ENCODE measurements around the gene CYP2B6. TPM values are rescaled to one million over a fixed set of nuclear protein-coding genes. Genes with fewer than 3 reads are reported as not detected.
"Not testable (repeated sequence)": the region's sequence is repeated elsewhere in the genome, so short reads cannot be mapped to it uniquely, and the experiment has no call there.

CYP2B6 gene
- total and polyA plus RNA-seq, 10 of the 15 experiments (the other 5 are each of a cell fraction or from before 2014, with no cell fraction given): 0.23 to 0.86 TPM; not detected in 8

DNA sequence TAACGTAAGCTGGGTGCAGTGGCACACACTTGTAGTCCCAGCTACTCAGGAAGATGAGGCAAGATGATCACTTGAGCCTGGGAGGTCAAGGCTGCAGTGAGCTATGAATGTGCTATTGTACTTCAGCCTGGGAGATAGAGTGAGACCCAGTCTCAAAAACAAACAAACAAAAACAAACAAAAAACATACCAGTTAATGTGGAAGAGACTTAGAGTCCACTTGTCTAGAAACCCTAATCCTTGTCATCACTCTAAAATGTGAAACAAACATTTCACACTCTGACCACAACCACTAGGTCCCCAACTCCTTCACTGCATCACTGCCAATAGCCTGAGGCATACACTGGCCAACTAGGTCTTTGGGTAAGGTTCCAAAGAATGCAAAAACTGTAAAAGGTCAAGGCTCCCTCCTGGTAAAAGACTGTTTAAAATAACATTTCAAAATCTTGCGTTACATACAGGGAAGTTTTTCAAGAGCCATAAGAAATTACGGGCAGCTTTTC is 28.6 kb upstream of the CYP2B6 start (continued):
- TF ChIP-seq, protein P1, sequence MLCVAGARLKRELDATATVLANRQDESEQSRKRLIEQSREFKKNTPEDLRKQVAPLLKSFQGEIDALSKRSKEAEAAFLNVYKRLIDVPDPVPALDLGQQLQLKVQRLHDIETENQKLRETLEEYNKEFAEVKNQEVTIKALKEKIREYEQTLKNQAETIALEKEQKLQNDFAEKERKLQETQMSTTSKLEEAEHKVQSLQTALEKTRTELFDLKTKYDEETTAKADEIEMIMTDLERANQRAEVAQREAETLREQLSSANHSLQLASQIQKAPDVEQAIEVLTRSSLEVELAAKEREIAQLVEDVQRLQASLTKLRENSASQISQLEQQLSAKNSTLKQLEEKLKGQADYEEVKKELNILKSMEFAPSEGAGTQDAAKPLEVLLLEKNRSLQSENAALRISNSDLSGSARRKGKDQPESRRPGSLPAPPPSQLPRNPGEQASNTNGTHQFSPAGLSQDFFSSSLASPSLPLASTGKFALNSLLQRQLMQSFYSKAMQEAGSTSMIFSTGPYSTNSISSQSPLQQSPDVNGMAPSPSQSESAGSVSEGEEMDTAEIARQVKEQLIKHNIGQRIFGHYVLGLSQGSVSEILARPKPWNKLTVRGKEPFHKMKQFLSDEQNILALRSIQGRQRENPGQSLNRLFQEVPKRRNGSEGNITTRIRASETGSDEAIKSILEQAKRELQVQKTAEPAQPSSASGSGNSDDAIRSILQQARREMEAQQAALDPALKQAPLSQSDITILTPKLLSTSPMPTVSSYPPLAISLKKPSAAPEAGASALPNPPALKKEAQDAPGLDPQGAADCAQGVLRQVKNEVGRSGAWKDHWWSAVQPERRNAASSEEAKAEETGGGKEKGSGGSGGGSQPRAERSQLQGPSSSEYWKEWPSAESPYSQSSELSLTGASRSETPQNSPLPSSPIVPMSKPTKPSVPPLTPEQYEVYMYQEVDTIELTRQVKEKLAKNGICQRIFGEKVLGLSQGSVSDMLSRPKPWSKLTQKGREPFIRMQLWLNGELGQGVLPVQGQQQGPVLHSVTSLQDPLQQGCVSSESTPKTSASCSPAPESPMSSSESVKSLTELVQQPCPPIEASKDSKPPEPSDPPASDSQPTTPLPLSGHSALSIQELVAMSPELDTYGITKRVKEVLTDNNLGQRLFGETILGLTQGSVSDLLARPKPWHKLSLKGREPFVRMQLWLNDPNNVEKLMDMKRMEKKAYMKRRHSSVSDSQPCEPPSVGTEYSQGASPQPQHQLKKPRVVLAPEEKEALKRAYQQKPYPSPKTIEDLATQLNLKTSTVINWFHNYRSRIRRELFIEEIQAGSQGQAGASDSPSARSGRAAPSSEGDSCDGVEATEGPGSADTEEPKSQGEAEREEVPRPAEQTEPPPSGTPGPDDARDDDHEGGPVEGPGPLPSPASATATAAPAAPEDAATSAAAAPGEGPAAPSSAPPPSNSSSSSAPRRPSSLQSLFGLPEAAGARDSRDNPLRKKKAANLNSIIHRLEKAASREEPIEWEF (IDR thresholded peaks at IDR 0.05; ENCODE audit: insufficient replicate concordance, low read depth, low read length): no peak

DNA sequence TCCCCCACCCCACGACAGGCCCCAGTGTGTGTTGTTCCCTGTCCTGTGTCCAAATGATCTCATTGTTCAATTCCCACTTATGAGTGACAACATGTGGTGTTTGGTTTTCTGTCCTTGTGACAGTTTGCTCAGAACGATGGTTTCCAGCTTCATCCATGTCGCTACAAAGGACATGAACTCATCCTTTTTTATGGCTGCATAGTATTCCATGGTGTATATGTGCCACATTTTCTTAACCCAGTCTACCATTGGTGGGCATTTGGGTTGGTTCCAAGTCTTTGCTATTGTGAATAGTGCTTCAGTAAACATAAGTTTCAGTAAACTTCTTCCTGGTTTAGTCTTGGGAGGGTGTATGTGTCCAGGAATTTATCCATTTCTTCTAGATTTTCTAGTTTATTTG is 26.7 kb upstream of the CYP2B6 start:
- RAD21 ChIA-PET (ENCODE audit: unreplicated experiment); DNase-seq (ENCODE audit: low read depth, low spot score); H3K27ac ChIP-seq (ENCODE audit: control insufficient read depth, insufficient read depth); H3K9ac ChIP-seq (ENCODE audit: control insufficient read depth, insufficient read depth, low read length); SMC1A ChIA-PET (ENCODE audit: uncharacterized antibody, unreplicated experiment); H3K9me3 ChIP-seq (replicated peaks; ENCODE audit: control insufficient read depth, insufficient read depth, low read length); H3K4me2 ChIP-seq (ENCODE audit: control insufficient read depth, insufficient read depth); POLR2A ChIA-PET; intact Hi-C loops (cut with micrococcal nuclease; ENCODE audit: unreplicated experiment); H4K20me1 ChIP-seq (ENCODE audit: control insufficient read depth, insufficient read depth); BruUV-seq (replicated peaks); H3K36me3 ChIP-seq (ENCODE audit: control insufficient read depth in 2 of 2, insufficient read depth in 2 of 2, low read length in 1 of 2); ATAC-seq; in situ Hi-C loops (cut with MboI); FAIRE-seq; H3K79me2 ChIP-seq (ENCODE audit: control insufficient read depth, insufficient read depth, low read length); H2AFZ ChIP-seq (ENCODE audit: control insufficient read depth, low read depth, low read length); H3K4me1 ChIP-seq (ENCODE audit: control insufficient read depth, insufficient read depth, low read length); H3K27me3 ChIP-seq (replicated peaks in 1 of 2; ENCODE audit: control insufficient read depth in 2 of 2, insufficient read depth in 2 of 2, low read length in 1 of 2); H3K4me3 ChIP-seq: not testable (repeated sequence)
- 45% methylated on average over 3 of the region's 3 CpGs for WGBS (ENCODE audit: insufficient coverage, insufficient replicate concordance, low lambda C conversion rate, missing lambda C conversion rate)
- CTCF ChIA-PET: interaction anchor here (1.2 kb wide), 1 partner anchor 11 kb away, joined by 4 read pairs; no protein-coding TSS in a partner anchor

DNA sequence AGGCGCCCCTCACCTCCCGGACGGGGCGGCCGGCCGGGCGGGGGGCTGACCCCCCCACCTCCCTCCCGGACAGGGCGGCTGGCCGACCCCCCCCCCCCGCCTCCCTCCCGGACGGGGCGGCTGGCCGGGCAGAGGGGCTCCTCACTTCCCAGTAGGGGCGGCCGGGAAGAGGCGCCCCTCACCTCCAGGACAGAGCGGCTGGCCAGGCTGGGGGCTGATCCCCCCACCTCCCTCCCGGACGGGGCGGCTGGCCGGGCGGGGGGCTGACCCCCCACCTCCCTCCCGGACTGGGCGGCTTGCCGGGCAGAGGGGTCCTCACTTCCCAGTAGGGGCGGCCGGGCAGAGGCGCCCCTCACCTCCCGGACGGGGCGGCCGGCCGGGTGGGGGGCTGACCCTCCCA is 25.7 kb upstream of the CYP2B6 start:
- H3K9me3 ChIP-seq (replicated peaks; ENCODE audit: control insufficient read depth, insufficient read depth, low read length); H3K4me3 ChIP-seq; ATAC-seq; FAIRE-seq; H2AFZ ChIP-seq (ENCODE audit: control insufficient read depth, low read depth, low read length); SMC1A ChIA-PET (ENCODE audit: uncharacterized antibody, unreplicated experiment); CTCF ChIA-PET; H3K36me3 ChIP-seq (ENCODE audit: control insufficient read depth in 2 of 2, insufficient read depth in 2 of 2, low read length in 1 of 2); DNase-seq (ENCODE audit: low read depth, low spot score); H3K79me2 ChIP-seq (ENCODE audit: control insufficient read depth, insufficient read depth, low read length); H4K20me1 ChIP-seq (ENCODE audit: control insufficient read depth, insufficient read depth); intact Hi-C loops (cut with micrococcal nuclease; ENCODE audit: unreplicated experiment); H3K9ac ChIP-seq (ENCODE audit: control insufficient read depth, insufficient read depth, low read length); H3K4me2 ChIP-seq (ENCODE audit: control insufficient read depth, insufficient read depth); in situ Hi-C loops (cut with MboI); H3K4me1 ChIP-seq (ENCODE audit: control insufficient read depth, insufficient read depth, low read length); RAD21 ChIA-PET (ENCODE audit: unreplicated experiment); BruUV-seq (replicated peaks); H3K27ac ChIP-seq (ENCODE audit: control insufficient read depth, insufficient read depth); H3K27me3 ChIP-seq (replicated peaks in 1 of 2; ENCODE audit: control insufficient read depth in 2 of 2, insufficient read depth in 2 of 2, low read length in 1 of 2); POLR2A ChIA-PET: not testable (repeated sequence)
- no CpG with 5 or more reads among the region's 35 CpGs for WGBS (ENCODE audit: insufficient coverage, insufficient replicate concordance, low lambda C conversion rate, missing lambda C conversion rate)

DNA sequence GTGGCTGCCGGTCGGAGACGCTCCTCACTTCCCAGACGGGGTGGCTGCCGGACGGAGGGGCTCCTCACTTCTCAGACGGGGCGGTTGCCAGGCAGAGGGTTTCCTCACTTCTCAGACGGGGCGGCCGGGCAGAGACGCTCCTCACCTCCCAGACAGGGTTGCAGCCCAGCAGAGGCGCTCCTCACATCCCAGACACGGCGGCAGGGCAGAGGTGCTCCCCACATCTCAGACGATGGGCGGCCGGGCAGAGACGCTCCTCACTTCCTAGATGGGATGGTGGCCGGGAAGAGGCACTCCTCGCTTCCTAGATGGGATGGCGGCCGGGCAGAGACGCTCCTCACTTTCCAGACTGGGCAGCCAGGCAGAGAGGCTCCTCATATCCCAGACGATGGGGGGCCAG is 24.5 kb upstream of the CYP2B6 start:
- ATAC-seq; BruUV-seq (replicated peaks); DNase-seq (ENCODE audit: low read depth, low spot score); H3K79me2 ChIP-seq (ENCODE audit: control insufficient read depth, insufficient read depth, low read length); H3K27ac ChIP-seq (ENCODE audit: control insufficient read depth, insufficient read depth); RAD21 ChIA-PET (ENCODE audit: unreplicated experiment); H3K9me3 ChIP-seq (replicated peaks; ENCODE audit: control insufficient read depth, insufficient read depth, low read length); SMC1A ChIA-PET (ENCODE audit: uncharacterized antibody, unreplicated experiment); in situ Hi-C loops (cut with MboI); FAIRE-seq; intact Hi-C loops (cut with micrococcal nuclease; ENCODE audit: unreplicated experiment); CTCF ChIA-PET; H3K27me3 ChIP-seq (replicated peaks in 1 of 2; ENCODE audit: control insufficient read depth in 2 of 2, insufficient read depth in 2 of 2, low read length in 1 of 2); H4K20me1 ChIP-seq (ENCODE audit: control insufficient read depth, insufficient read depth); H3K4me1 ChIP-seq (ENCODE audit: control insufficient read depth, insufficient read depth, low read length); H2AFZ ChIP-seq (ENCODE audit: control insufficient read depth, low read depth, low read length); H3K4me2 ChIP-seq (ENCODE audit: control insufficient read depth, insufficient read depth); H3K4me3 ChIP-seq; H3K36me3 ChIP-seq (ENCODE audit: control insufficient read depth in 2 of 2, insufficient read depth in 2 of 2, low read length in 1 of 2); POLR2A ChIA-PET; H3K9ac ChIP-seq (ENCODE audit: control insufficient read depth, insufficient read depth, low read length): not testable (repeated sequence)
- 74% methylated on average over 13 of the region's 25 CpGs for WGBS (ENCODE audit: insufficient coverage, insufficient replicate concordance, low lambda C conversion rate, missing lambda C conversion rate)
